Measurements from ENCODE around the gene PPIL6.

The PPIL6 gene

DNA sequence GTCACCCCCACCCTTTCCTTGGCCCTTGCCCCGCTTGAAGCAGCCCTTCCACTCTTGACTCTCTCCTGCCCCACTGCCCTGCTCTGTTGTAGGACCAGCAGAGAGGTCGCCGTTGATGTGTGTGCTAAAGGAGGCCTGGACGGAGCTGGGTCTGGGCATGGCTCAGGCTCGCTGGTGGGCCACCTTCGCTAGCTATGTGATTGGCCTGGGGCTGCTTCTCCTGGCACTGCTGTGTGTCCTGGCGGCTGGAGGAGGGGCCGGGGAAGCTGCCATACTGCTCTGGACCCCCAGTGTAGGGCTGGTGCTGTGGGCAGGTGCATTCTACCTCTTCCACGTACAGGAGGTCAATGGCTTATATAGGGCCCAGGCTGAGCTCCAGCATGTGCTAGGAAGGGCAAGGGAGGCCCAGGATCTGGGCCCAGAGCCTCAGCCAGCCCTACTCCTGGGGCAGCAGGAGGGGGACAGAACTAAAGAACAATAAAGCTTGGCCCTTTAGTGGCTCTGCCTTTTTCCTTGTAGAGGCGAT, 3.1 kb upstream of the PPIL6 start:
- TF ChIP-seq POLR2AphosphoS5 (IDR thresholded peaks at IDR 0.05; ENCODE audit: low read depth, low read length) (no peak), REST (IDR thresholded peaks at IDR 0.05; ENCODE audit: insufficient read depth in 1 of 2, low read depth in 2 of 2, low read length in 2 of 2) (no peak), SIN3A (IDR thresholded peaks at IDR 0.05; ENCODE audit: borderline replicate concordance, insufficient read depth, low read length) (no peak), FOXP2 (optimal IDR thresholded peaks at IDR 0.05; ENCODE audit: borderline replicate concordance, extremely low read depth, extremely low read length, insufficient read depth) (no peak), TAF1 (IDR thresholded peaks at IDR 0.05; ENCODE audit: borderline replicate concordance, insufficient read depth, low read length) (no peak)

- no peak for TF ChIP-seq FOXP2 (optimal IDR thresholded peaks at IDR 0.05; ENCODE audit: borderline replicate concordance, extremely low read depth, extremely low read length, insufficient read depth)
- no peak for TF ChIP-seq TAF1 (IDR thresholded peaks at IDR 0.05; ENCODE audit: borderline replicate concordance, insufficient read depth, low read length)
- 0 out of 2 replicates have a peak, but pooled peaks have one; percentile 10 for TF ChIP-seq POLR2AphosphoS5 (IDR thresholded peaks at IDR 0.05; ENCODE audit: low read depth, low read length)
These were observed 2.0 kb upstream of the PPIL6 start for GRCh38 chr6:109442393-109442924.

DNA sequence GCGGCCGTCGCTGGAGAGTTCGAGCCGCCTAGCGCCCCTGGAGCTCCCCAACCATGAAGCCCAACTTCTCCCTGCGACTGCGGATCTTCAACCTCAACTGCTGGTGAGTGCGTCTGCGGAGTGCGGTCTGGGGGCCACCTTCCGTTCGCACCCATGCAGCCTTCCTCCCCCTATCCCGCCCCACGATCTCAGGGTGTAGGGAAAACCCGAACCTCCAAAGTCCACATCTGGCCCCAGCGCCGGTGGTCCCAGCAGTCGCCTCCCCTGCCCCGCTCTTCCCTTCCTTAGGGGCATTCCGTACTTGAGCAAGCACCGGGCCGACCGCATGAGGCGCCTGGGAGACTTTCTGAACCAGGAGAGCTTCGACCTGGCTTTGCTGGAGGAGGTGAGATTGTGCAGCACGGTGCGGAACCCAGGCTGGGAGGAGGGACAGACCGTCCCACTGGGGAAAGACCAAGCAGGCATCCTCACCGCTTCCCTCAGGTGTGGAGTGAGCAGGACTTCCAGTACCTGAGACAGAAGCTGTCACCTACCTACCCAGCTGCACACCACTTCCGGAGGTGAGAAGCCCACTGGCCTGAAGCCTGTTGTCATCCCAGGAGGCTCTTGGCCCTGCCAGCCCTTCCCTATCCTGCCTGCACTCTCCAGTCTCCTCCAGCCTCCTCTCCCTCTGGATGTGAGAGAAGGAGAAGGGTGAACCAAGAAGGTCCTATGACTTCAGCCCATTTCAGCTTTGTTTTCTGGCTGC, 815 bp upstream of the PPIL6 start:
- no peak for TF ChIP-seq TAF1 (IDR thresholded peaks at IDR 0.05; ENCODE audit: borderline replicate concordance, insufficient read depth, low read length)
- peak; percentile 25 for TF ChIP-seq FOXP2 (optimal IDR thresholded peaks at IDR 0.05; ENCODE audit: borderline replicate concordance, extremely low read depth, extremely low read length, insufficient read depth)

DNA sequence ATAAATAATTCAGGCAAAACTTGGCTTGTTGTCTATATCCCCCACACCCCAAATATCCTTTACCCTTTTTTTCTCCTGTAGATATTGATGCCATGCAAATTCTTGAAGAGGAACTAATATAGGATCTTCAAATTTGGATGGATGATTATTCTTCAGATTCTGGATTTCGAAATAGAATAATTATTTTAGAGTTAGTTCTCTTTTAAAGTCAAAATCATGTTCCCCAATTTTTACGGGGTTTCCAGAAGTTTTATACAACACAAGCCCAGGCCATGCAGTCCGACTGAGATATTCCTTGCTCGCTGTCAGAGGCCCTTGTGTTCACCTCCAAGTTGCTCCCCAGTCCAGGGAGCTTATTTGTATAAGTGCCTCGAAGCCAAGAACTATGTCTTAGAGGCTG, 4.4 kb downstream of the PPIL6 start:
- no peak for TF ChIP-seq REST (IDR thresholded peaks at IDR 0.05; ENCODE audit: insufficient read depth in 1 of 2, low read depth in 2 of 2, low read length in 2 of 2)
- no peak for TF ChIP-seq TAF1 (IDR thresholded peaks at IDR 0.05; ENCODE audit: borderline replicate concordance, insufficient read depth, low read length)
- no peak for TF ChIP-seq SIN3A (IDR thresholded peaks at IDR 0.05; ENCODE audit: borderline replicate concordance, insufficient read depth, low read length)
- no peak for TF ChIP-seq POLR2AphosphoS5 (IDR thresholded peaks at IDR 0.05; ENCODE audit: low read depth, low read length)
- TF ChIP-seq FOXP2 (optimal IDR thresholded peaks at IDR 0.05; ENCODE audit: borderline replicate concordance, extremely low read depth, extremely low read length, insufficient read depth), result no peak

DNA sequence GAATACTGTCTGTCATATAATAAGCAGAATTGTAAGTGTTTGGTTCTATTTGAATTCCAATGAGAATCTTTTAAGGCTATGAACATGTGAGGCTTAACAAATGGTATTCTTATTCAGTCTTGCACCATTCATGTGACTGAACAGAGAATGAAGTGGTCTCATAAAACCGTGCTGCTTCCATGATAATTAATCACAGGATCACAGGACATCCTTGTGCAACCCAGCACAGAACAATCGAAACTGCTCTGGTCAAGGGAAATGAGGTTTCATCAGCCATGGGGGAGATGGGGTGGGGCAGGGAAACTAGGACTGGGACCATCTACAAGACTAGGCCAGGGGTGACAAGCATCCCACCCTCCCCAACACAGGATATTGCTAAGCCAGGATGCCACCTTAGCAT, 6.0 kb downstream of the PPIL6 start:
- no peak for TF ChIP-seq TAF1 (IDR thresholded peaks at IDR 0.05; ENCODE audit: borderline replicate concordance, insufficient read depth, low read length)
- TF ChIP-seq SIN3A (IDR thresholded peaks at IDR 0.05; ENCODE audit: borderline replicate concordance, insufficient read depth, low read length), result no peak
- TF ChIP-seq FOXP2 (optimal IDR thresholded peaks at IDR 0.05; ENCODE audit: borderline replicate concordance, extremely low read depth, extremely low read length, insufficient read depth), result no peak
- TF ChIP-seq REST (IDR thresholded peaks at IDR 0.05; ENCODE audit: insufficient read depth in 1 of 2, low read depth in 2 of 2, low read length in 2 of 2), result no peak

DNA sequence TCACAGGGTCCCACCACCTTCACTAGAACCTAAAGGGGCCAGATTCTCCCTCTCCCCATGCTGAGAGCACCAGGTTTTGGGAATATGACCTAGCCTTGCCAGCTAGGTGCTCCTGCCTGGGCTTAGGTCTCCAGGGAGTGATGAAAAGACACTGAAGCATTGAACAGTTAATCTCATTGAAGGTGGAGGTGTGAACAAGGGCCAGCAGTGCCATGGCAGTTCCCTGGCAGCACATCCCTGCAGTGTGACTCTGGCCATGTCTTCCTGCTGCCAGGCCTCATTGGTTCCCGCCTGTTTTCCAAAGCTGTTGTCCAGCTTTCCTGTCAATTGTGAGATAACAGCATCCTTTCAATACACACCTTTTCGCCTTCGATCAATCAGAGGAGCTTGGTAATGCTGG, 10.9 kb downstream of the PPIL6 start:
- TF ChIP-seq TAF1 (IDR thresholded peaks at IDR 0.05; ENCODE audit: borderline replicate concordance, insufficient read depth, low read length) (no peak), REST (IDR thresholded peaks at IDR 0.05; ENCODE audit: insufficient read depth in 1 of 2, low read depth in 2 of 2, low read length in 2 of 2) (no peak), FOXP2 (optimal IDR thresholded peaks at IDR 0.05; ENCODE audit: borderline replicate concordance, extremely low read depth, extremely low read length, insufficient read depth) (no peak), SIN3A (IDR thresholded peaks at IDR 0.05; ENCODE audit: borderline replicate concordance, insufficient read depth, low read length) (no peak), POLR2AphosphoS5 (IDR thresholded peaks at IDR 0.05; ENCODE audit: low read depth, low read length) (no peak)
